ENCODE data around the gene ZNF638.

- TF ChIP-seq PPARA (CRISPR knock-in tag; IDR thresholded peaks at IDR 0.05; ENCODE audit: borderline replicate concordance), result no peak
- no peak for TF ChIP-seq BACH2 (CRISPR knock-in tag; IDR thresholded peaks at IDR 0.05; ENCODE audit: borderline replicate concordance)
- TF ChIP-seq CREB5 (CRISPR knock-in tag; IDR thresholded peaks at IDR 0.05; ENCODE audit: low read depth), result no peak
- TF ChIP-seq OSR1 (CRISPR knock-in tag; IDR thresholded peaks at IDR 0.05), result no peak
- no peak for TF ChIP-seq ZFP3 (CRISPR knock-in tag; IDR thresholded peaks at IDR 0.05)
Observed at GRCh38 chr2:71456617-71457016, 125.0 kb downstream of the ZNF638 start.
